HG02970 (cell line): ENCODE measurements around the gene SPACDR.

ENCODE experiments used
- ATAC-seq: cut with Tn5 transposase; IDR thresholded peaks from one replicate; pipeline ENCODE4 v1.9.1; 2021; ENCODE audit warnings: mild to moderate bottlenecking, moderate library complexity, moderate number of reproducible peaks; ENCODE audit not compliant: unreplicated experiment, low FRiP score

The SPACDR gene

DNA sequence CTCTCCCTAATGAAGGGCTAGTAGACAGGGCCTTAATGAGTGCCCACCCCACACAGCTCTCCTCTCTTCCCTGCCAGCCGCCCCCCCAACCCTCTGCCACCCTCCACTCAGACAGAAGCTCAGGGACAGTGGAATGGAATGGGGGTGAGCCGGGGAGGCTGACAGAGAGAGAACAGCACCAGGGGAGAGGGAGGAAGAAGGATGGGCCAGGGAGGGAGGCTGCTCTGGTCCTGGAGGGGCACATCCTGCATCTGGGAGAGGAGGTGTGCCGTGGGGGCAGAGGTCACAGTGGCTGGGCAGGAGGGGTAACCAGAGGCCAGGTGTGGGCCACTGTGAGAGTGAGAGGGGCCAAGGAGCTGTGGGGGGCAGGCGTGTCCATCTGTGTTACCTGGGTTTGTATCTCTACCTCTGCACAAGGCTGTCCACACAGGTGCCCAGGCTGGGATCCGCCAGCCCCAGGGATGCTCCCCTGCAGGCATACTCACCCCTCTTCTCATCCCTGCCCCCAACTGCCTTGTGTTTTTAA lies 22.1 kb upstream of the SPACDR start:
- no peak for ATAC-seq

GRCh38 chr7:100485471-100485876 lies 21.4 kb upstream of the SPACDR start:
- no peak for ATAC-seq

DNA sequence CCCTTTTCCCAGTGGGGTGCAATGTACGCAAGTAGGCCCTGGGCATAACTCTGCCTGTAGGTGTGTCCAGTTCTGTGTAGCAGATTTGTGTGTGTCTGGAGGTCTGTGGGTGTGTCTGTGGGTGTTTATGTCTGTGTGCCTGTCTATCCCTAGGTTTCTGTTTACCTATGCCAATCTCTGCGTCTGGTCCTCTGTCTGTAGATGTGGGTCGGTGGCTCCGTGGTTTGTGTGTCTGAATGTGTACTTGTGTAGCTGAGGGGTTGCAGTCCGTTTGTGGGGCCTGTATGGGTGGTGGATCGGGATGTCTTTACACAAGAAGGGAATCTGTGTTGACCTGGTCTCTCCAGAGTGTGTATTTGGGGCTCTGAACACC lies 20.6 kb upstream of the SPACDR start:
- ATAC-seq: no peak

- no peak for ATAC-seq
These were observed 19.9 kb upstream of the SPACDR start, which contains the start of gene NYAP1 for GRCh38 chr7:100483722-100484672. Gene NYAP1, plus strand, starts transcription at chr7:100483927. Its CDS starts 1,385 bp downstream, at chr7:100485312.

GRCh38 chr7:100483090-100483721 lies 19.1 kb upstream of the SPACDR start:
- no peak for ATAC-seq

DNA sequence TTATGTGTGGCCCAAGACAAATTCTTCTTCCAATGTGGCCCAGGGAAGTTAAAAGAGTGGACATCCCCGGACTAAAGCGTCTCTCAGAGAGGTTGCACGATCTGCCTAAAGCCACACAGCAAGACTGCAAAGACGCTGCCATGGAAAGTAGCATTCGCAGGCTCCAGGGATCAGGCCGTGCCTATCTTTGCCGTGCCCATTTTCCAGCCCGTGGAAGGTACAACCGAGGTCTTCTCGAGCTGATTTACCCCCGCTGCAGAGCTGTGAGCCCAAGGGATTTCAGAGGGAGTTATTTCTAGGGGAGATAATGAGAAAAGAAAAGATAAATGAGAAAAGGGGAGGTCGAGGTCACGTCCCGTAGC lies 18.6 kb upstream of the SPACDR start:
- no peak for ATAC-seq

- no peak for ATAC-seq
These were observed 17.4 kb upstream of the SPACDR start for GRCh38 chr7:100481466-100481865.

- peak; percentile 52 for ATAC-seq
These were observed 15.0 kb upstream of the SPACDR start, which contains the start of gene TSC22D4 for GRCh38 chr7:100478958-100479660. Gene TSC22D4, minus strand, starts transcription at chr7:100479214. Its CDS starts 1,176 bp downstream, at chr7:100478038.

- no peak for ATAC-seq
These were observed 13.8 kb upstream of the SPACDR start for GRCh38 chr7:100477871-100478267.

- ATAC-seq: no peak
These were observed 13.1 kb upstream of the SPACDR start for GRCh38 chr7:100476903-100477870.

GRCh38 chr7:100476101-100476780 lies 12.2 kb upstream of the SPACDR start:
- no peak for ATAC-seq

DNA sequence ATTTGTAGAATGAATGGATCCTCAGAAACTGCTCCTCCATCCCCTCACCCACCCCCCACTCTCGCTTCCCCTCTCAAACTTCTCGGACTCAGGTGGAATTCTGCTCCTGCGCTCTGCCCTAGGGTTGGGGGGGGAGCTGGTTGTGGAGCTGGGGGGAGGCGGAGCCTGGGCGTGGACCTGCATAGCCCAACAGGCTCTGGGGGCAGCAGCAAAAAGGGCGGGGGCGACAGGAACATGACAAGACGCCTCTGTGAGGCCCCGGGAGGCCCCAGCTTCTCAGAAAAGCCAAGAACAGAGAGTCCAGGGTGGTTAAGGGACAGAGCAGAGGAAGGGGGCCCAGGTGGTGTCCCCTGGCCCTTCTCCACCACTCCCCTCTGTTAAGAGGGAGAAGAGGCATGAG lies 11.5 kb upstream of the SPACDR start:
- no peak for ATAC-seq

DNA sequence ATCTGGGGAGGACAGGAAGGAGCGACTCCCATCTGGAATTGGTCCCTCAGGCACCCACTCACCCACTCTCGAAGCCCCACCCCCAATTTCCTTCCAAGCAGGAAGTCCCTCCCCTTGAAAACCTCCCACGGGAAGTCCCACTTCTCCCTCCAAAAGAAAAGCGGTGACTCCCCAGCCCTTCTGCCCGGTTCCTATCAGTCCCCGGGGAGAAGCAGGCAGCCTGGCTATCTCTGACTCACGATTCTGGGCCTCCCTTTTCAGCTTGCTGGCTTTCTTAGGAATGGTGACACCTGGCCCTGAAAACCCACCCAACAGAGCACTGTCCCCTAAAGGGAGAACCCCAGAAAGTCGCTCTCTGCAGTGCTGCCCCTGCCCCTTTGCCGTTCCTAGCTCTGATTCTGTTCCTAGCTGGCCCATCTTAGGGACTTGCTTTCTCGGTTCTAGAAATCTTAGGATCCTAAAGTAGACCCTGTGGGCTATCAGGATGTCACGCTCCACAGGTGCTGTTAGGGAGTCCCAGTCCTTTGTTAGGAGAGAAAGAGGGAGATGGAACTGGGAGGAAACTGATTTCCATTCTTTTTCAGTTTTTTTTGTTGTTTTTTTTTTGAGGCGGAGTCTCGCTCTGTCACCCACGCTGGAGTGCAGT lies 8.9 kb upstream of the SPACDR start:
- ATAC-seq: no peak

DNA sequence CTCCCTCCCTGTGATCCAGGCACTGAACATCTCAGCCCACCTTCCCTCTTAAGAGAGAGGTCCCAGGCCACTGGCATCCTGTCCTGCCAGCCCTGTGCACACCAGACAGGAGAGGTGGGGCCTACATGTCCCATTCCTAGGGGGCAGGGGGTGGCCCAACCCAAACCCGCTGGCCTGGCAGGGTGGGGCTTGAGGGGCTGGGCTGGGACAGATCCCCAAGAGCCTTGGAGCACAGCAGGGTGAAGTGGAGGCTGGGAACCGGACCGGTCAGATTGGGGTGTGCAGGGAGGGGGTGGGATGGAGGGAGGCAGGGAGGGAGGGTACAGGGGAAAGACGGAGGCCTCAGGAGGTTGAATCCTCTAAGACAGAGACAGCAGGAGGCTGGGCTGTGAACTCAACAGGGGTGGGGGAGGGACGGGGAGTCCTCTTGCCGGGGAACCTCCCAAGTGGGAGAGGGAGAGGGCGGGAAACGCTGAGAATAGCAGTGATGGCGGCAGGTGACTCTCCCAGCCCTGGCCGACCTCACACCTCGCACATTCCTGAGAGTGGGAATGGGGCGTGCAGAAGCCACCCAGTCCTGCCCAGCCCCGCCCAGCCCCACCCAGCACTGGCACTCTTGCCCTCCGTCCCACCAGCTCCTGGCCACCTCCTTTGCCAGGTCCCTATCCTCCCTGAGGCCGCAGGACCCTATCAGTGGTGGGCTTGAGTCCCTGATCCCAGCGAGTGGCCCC lies 8.2 kb upstream of the SPACDR start:
- ATAC-seq: no peak

DNA sequence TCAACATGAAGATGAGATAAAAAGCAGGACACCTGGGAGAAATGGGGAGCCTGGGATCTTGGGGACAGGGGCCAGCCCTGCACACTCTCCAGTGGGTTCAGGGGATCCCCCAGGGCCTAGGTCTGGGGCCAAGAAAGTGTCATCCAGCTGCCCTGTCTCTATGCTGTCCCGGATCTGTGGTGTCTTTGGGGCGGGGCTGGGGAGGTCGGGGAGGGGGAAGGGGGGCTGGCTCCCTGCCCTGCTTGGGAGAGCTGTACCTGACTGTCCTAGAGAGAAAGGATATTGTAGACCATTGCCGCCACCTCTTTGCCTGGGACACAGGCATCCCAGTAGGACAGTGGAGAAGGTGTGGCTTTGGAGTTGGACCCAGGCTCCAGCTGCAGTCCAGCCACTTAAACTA lies 7.0 kb upstream of the SPACDR start:
- no peak for ATAC-seq

- no peak for ATAC-seq
These were observed 5.4 kb upstream of the SPACDR start for GRCh38 chr7:100469227-100470044.
